AG08396 (cell line): ENCODE results near the gene SNAP23.
A peak's percentile ranks its signal among the peaks of the same experiment; 100 is the strongest.
"Not testable (repeated sequence)": the region's sequence is repeated elsewhere in the genome, so short reads cannot be mapped to it uniquely, and the experiment has no call there.

ENCODE experiments used
- DNase-seq: peaks from one replicate; pipeline ENCODE4 v3.0.0; 2012; ENCODE audit warnings: low spot score, mixed read lengths

Gene SNAP23

GRCh38 chr15:42498212-42499068, 3.0 kb downstream of the SNAP23 start:
- no peak for DNase-seq

- DNase-seq, result no peak
These were observed 4.6 kb downstream of the SNAP23 start for GRCh38 chr15:42499858-42500609.

- no peak for DNase-seq
These were observed 7.0 kb downstream of the SNAP23 start for GRCh38 chr15:42502477-42502876.

- DNase-seq, result no peak
These were observed 8.4 kb downstream of the SNAP23 start for GRCh38 chr15:42503825-42504224.

GRCh38 chr15:42504631-42505030, 9.2 kb downstream of the SNAP23 start:
- DNase-seq, result no peak

- no peak for DNase-seq
These were observed 12.1 kb downstream of the SNAP23 start for GRCh38 chr15:42507514-42507913.

- DNase-seq, result no peak
These were observed 12.8 kb downstream of the SNAP23 start for GRCh38 chr15:42508263-42508690.

GRCh38 chr15:42510258-42511006, 15.0 kb downstream of the SNAP23 start:
- DNase-seq, result no peak

- peak; percentile 39 for DNase-seq
These were observed 15.6 kb downstream of the SNAP23 start for GRCh38 chr15:42511007-42511391.

GRCh38 chr15:42523331-42523730, 27.9 kb downstream of the SNAP23 start:
- DNase-seq, result no peak

- DNase-seq, result no peak
These were observed 33.5 kb downstream of the SNAP23 start for GRCh38 chr15:42528970-42529369.

- no peak for DNase-seq
These were observed 37.8 kb downstream of the SNAP23 start for GRCh38 chr15:42533246-42533645.

GRCh38 chr15:42544853-42545629, 49.6 kb downstream of the SNAP23 start:
- no peak for DNase-seq

GRCh38 chr15:42547918-42548248, 52.4 kb downstream of the SNAP23 start:
- peak; percentile 54 for DNase-seq

- peak; percentile 94 for DNase-seq
These were observed 53.0 kb downstream of the SNAP23 start, which contains the start of the genes HAUS2 and LRRC57 for GRCh38 chr15:42548249-42549031. Gene HAUS2, plus strand, starts transcription at chr15:42548838. Its CDS starts 35 bp downstream, at chr15:42548873. Gene LRRC57, minus strand, starts transcription at chr15:42548793. Its CDS starts 359 bp downstream, at chr15:42548434.

- peak; percentile 34 for DNase-seq
These were observed 53.6 kb downstream of the SNAP23 start for GRCh38 chr15:42549032-42549491.

- DNase-seq, result no peak
These were observed 54.4 kb downstream of the SNAP23 start for GRCh38 chr15:42549741-42550392.

- DNase-seq, result no peak
These were observed 58.1 kb downstream of the SNAP23 start for GRCh38 chr15:42553554-42553953.

- DNase-seq, result not testable (repeated sequence)
These were observed 61.2 kb downstream of the SNAP23 start for GRCh38 chr15:42556550-42557207.

GRCh38 chr15:42558739-42559138, 63.3 kb downstream of the SNAP23 start:
- no peak for DNase-seq
